ENCODE data around the gene GRID1. TPM values are rescaled to one million over a fixed set of nuclear protein-coding genes. Genes with fewer than 3 reads are reported as not detected.

The GRID1 gene
- total RNA-seq, 1 donor = not detected

DNA sequence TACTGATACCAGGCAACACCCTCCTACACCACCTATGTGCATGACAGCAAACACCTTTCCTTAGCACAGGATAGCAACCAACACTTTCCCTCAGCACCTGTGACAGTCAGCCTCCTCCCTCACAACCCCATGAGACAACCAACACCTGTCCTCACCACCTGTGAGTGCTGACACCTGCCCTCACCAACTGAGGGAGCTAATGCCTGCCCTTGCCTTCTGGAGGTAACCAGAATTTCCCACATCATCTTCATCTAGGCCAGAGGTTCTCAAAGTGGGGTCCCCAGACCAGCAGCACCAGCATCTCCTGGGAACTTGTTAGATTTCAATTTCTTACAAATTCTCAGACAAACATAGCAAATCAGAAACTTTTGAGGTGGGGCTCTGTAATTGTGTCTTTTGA is 112.5 kb downstream of the GRID1 start:
- no peak overlapping the region for H3K4me3 ChIP-seq (ENCODE audit: low read length)
- no peaks in the 10 kb centered on the region for H3K4me1 ChIP-seq (ENCODE audit: insufficient read depth, low read length)
- H3K9me3 ChIP-seq (ENCODE audit: low read depth, low read length) = no peaks in the 10 kb centered on the region
- H3K27me3 ChIP-seq (ENCODE audit: insufficient read depth, low read length) = no peaks in the 10 kb centered on the region

DNA sequence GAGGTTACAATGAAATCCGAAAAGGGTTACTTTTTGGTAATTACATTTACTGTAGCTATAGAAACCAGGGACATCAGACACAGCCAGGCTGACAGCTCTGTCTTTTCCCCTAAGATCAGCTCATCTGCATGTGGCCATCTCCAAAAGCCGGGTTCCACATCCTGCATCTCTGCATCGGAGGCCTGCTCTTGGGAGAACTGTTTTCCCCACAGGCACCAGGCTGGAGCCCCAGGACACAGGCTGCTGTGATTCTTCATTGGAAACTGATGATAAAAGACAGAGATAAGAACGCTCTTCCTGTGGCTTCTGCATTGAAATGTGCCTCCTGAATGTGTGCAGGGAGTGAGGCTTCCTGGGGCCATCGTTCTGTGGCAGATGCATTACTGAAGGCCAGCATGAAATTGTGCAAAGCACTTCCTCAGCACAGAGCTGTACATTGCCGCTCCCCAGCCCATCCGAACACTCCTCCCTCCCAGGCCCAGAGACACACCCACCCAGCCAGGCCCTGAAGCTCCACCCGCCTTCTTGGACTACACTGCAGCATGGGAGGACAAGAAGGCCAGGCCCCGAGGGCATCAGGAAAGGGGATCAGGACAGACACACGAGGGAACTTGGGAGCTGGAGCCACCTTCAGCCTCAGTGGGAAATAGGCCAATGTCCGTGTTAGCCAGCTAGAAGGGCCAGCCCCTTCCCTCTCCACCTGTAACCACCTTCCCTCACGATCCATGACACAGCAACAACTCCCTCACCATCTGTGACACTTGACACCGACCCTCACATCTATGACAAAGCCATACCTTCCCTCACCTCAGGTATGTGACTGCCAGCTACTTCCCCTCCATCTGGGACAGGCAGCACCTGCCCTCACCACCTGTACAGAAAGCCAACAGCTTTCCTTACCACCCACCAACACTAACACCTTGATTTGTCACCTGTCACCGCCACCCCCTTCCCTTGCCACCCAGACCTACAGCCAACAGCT is 113.2 kb downstream of the GRID1 start:
- Histone ChIP-seq H3K4me3 (ENCODE audit: low read length) (no peak overlapping the region), H3K27me3 (ENCODE audit: insufficient read depth, low read length) (no peaks in the 10 kb centered on the region), H3K4me1 (ENCODE audit: insufficient read depth, low read length) (no peaks in the 10 kb centered on the region), H3K9me3 (ENCODE audit: low read depth, low read length) (no peaks in the 10 kb centered on the region)

DNA sequence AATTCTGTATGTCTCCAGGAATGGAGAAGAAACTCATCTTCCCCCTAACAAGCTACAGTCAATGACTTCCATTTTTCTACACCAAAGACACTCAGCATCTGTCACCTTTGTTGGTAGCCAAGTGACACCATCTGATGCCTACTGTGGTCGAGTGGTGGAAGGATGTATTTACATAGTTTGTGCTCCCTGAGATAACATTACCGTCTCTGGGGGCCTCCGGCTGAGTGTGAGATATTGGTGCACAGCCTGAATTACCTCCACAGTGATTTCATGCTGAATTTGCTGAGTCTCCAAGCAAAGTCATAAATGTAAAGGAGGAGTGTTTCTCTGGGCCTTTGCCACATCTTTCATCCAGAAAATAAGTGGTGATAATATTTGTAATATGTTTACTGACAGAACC is 114.0 kb downstream of the GRID1 start:
- no peaks in the 10 kb centered on the region for H3K4me1 ChIP-seq (ENCODE audit: insufficient read depth, low read length)
- no peaks in the 10 kb centered on the region for H3K27me3 ChIP-seq (ENCODE audit: insufficient read depth, low read length)
- no peaks in the 10 kb centered on the region for H3K9me3 ChIP-seq (ENCODE audit: low read depth, low read length)
- no peak overlapping the region for H3K4me3 ChIP-seq (ENCODE audit: low read length)

DNA sequence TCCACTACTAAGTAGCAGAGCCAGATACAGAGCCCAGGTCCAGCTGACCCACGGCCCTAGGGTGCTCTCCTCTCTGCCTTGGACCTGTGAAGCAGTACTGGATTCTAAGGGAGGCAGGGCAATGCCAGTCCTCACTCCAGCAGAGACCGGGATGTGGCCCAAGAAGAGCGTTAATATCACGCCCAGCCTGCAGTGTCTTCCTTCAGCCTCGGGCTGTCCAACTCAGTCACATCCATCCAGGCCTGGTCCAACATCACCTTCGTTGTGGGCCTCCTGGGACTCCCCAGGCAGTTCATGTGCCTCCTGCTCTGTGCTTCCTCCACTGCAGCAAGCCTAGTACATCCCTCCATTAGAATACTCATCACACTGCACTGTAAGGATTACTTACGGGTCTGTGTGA is 114.5 kb downstream of the GRID1 start:
- Histone ChIP-seq H3K4me1 (ENCODE audit: insufficient read depth, low read length) (no peaks in the 10 kb centered on the region), H3K9me3 (ENCODE audit: low read depth, low read length) (no peaks in the 10 kb centered on the region), H3K27me3 (ENCODE audit: insufficient read depth, low read length) (no peaks in the 10 kb centered on the region), H3K4me3 (ENCODE audit: low read length) (no peak overlapping the region)

DNA sequence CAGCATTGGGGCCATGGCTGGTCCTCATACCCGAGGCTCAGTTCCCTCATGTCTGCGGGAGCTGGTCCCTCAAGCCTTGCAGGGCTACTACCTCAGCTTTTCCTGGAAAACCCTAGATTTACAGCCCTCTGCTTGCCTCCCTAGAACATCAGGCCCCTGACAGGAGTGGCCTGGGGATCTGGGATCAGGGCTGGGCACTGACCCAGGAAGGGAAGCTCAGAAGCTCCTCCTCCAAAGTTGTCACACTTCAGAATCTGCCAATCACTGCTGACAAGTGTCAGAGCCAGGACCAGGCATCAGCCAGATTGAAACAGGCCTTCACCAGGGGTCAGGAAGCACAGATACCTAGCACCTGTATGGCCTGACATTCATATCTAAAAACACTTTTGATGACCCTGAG is 115.2 kb downstream of the GRID1 start:
- no peak overlapping the region for H3K4me3 ChIP-seq (ENCODE audit: low read length)
- no peaks in the 10 kb centered on the region for H3K9me3 ChIP-seq (ENCODE audit: low read depth, low read length)

DNA sequence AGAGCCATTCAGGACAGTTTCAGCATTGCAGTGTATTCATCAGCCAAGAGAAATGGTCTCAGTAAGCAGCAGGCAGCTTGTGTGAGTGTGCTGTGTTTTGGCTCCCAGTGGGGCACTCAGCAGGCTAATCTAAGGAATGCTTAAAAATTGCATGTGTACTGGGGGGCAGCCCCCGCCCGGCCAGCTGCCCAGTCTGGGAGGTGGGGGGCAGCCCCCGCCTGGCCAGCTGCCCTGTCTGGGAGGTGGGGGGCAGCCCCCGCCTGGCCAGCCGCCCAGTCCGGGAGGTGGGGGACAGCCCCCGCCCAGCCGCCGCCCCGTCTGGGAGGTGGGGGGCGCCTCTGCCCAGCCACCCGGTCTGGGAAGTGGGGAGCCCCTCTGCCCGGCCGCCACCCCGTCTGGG is 116.2 kb downstream of the GRID1 start:
- no peaks in the 10 kb centered on the region for H3K4me1 ChIP-seq (ENCODE audit: insufficient read depth, low read length)
- no peaks in the 10 kb centered on the region for H3K27me3 ChIP-seq (ENCODE audit: insufficient read depth, low read length)
- no peak overlapping the region for H3K4me3 ChIP-seq (ENCODE audit: low read length)
- no peaks in the 10 kb centered on the region for H3K9me3 ChIP-seq (ENCODE audit: low read depth, low read length)

More for the DNA sequence above, 115.2 kb downstream of the GRID1 start:
- H3K4me1 ChIP-seq (ENCODE audit: insufficient read depth, low read length) = no peaks in the 10 kb centered on the region
- no peaks in the 10 kb centered on the region for H3K27me3 ChIP-seq (ENCODE audit: insufficient read depth, low read length)

DNA sequence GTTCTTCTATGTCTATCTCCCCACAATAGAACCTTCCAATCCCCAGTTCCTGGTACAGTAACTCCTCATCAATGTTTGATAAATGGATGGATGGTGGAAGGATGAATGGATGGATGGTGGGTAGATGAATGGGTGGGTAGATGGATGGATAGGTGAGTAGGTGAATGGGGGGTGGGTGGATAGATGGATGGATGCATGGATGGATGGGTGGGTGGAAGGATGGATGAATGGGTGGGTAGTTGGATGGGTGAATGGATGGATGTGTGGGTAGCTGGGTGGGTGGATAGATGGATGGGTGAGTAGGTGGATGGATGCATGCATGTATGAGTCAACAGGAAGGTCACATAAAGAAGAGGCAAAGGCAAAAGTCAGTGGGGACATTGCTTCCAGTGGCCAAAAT is 116.8 kb downstream of the GRID1 start:
- Histone ChIP-seq H3K4me3 (ENCODE audit: low read length) (no peak overlapping the region), H3K9me3 (ENCODE audit: low read depth, low read length) (no peaks in the 10 kb centered on the region), H3K4me1 (ENCODE audit: insufficient read depth, low read length) (no peaks in the 10 kb centered on the region), H3K27me3 (ENCODE audit: insufficient read depth, low read length) (no peaks in the 10 kb centered on the region)

DNA sequence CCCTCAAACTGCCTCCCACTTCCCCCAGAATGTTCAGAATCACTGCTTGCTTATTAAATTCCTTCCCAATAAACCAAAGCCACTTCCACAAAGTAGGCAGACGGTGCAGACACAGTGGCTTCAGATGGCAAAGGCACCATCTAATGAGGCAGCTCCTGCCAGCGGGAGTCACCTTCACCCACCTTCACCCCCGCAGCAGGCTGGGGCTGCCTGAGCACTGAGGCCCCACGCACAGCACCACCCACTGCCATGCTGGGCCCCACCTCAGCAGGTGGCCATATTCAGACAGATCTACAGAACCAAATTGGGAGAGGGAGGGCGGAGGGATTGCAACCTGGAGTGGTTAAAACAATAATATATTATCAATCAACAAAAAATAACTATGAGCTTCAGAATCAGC is 118.5 kb downstream of the GRID1 start:
- Histone ChIP-seq H3K4me3 (ENCODE audit: low read length) (no peak overlapping the region), H3K27me3 (ENCODE audit: insufficient read depth, low read length) (no peaks in the 10 kb centered on the region), H3K9me3 (ENCODE audit: low read depth, low read length) (no peaks in the 10 kb centered on the region), H3K4me1 (ENCODE audit: insufficient read depth, low read length) (no peaks in the 10 kb centered on the region)

DNA sequence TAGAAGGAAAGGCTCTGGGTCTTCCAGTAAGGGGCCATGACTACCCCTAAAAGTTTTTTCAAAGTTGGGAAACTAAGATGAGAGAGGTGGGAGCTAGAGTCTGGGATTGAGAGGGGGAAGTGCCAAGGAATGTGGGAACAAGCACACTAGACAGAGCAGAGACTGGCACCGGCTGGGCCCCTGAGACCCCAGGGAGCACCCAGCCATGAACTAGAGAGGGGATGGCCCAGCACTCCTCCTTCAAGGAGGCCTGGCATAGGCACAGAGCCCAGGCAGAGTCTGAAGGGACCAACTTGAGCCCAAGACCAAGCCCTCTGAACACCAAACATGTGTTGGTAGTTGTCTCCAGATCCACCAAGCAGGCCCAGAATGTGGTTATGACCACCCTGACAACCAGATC is 119.0 kb downstream of the GRID1 start:
- H3K27me3 ChIP-seq (ENCODE audit: insufficient read depth, low read length) = no peaks in the 10 kb centered on the region
- no peaks in the 10 kb centered on the region for H3K4me1 ChIP-seq (ENCODE audit: insufficient read depth, low read length)
- H3K4me3 ChIP-seq (ENCODE audit: low read length) = no peak overlapping the region
- no peaks in the 10 kb centered on the region for H3K9me3 ChIP-seq (ENCODE audit: low read depth, low read length)

DNA sequence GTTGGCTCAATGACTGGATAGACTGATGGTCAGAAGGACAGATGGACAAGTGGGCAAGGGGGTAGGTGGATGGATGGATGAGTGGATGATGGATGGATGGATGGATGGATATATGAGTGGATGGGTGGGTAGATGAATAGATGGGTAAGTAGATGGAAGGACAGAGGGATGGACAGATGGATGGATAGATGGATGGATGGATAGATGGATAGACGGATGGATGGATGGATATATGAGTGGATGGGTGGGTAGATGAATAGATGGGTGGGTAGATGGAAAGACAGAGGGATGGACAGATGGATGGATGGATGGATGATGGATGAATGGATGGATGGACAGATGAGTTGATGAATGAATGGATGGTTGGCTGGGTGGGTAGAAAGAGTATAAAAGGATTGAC is 119.5 kb downstream of the GRID1 start:
- H3K4me3 ChIP-seq (ENCODE audit: low read length) = no peak overlapping the region
- no peaks in the 10 kb centered on the region for H3K27me3 ChIP-seq (ENCODE audit: insufficient read depth, low read length)
- no peaks in the 10 kb centered on the region for H3K9me3 ChIP-seq (ENCODE audit: low read depth, low read length)
- no peaks in the 10 kb centered on the region for H3K4me1 ChIP-seq (ENCODE audit: insufficient read depth, low read length)

DNA sequence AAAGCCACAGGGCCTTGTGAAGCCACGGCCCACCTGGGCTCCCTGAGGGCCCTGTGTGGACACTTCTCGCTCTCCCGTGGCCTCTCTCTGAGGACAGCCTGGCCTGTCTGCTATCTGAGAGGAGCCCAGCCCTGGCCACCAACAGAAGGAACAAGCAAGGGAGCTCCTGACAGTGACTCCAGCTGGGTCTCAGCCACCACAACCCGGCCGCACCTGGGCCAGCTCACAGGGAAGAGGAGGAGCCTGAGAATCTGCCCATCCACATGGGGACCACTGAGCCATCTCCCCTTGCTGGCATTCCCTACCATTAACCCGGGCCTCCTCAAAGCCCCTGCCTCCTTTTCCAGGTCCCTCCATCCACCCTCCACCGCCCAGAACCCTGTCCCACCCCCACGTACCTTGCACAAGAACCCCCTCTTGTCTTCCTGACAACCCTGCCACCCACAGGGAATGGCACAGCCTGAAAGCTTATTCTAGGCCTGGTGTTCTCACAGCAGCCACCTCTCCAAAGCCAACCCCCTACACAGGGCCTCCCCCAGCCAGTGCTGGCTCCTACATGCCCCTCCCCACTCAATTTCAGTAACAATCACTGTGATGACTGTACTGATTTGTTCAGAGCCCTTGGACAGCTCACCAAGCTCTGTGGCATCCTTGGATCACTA is 120.2 kb downstream of the GRID1 start:
- H3K4me3 ChIP-seq (ENCODE audit: low read length) = no peak overlapping the region
- H3K9me3 ChIP-seq (ENCODE audit: low read depth, low read length) = no peaks in the 10 kb centered on the region
- no peaks in the 10 kb centered on the region for H3K4me1 ChIP-seq (ENCODE audit: insufficient read depth, low read length)
- no peaks in the 10 kb centered on the region for H3K27me3 ChIP-seq (ENCODE audit: insufficient read depth, low read length)

DNA sequence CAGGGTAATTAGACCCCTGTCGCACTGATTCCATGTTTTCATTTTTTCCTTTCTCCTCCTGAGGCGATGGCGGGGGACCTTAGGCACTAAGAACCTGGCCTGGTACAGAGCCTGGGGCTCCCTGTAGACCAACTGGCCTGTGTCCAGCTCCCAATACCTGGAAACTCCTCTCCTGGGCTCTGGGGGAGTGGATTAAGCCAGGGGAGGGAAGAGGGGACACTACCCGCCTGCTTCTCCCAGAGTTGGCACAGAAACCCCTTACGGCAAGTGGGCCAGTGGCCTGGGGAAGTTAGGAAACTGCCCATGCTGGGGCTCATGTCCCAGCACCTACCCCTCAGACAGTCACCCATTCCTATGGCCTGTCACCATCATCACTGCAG is 121.6 kb downstream of the GRID1 start:
- no peak overlapping the region for H3K4me3 ChIP-seq (ENCODE audit: low read length)
- no peaks in the 10 kb centered on the region for H3K4me1 ChIP-seq (ENCODE audit: insufficient read depth, low read length)
- H3K27me3 ChIP-seq (ENCODE audit: insufficient read depth, low read length) = no peaks in the 10 kb centered on the region
- no peaks in the 10 kb centered on the region for H3K9me3 ChIP-seq (ENCODE audit: low read depth, low read length)

DNA sequence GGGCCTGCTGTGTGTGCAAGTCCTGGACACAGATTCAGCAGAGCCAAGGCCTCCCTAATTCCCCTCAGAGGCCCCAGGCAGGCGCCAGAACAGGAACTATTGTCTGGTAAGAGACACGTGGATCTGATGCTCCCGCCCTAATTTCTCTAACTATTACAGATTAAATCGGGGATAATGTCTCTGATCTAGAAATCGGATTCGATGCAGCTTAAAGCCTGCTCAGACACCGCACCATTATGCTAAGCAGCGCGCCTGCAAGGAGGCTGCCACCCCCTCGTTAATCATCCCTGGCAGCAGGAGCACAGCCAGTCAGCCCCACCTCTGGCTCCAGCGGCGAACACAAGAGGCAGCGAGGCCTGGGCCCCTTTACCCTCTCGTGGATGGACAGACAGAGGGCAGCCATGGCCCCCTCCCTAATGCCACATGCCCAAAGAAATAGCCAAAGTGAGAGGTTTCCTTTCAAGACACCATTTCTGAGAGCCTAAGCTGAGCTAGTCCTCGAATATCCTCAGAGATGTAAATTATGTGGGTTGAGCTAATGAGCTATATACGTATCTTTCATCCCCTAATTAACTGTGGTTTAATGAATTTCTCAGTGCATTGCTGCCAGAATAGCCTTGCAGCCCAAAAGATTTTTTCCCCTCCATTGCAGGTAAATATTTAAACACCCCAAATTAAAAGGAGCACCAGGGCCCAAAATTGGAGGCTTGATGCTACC is 122.1 kb downstream of the GRID1 start:
- Histone ChIP-seq H3K4me1 (ENCODE audit: insufficient read depth, low read length) (no peaks in the 10 kb centered on the region), H3K4me3 (ENCODE audit: low read length) (no peak overlapping the region), H3K9me3 (ENCODE audit: low read depth, low read length) (no peaks in the 10 kb centered on the region), H3K27me3 (ENCODE audit: insufficient read depth, low read length) (no peaks in the 10 kb centered on the region)

DNA sequence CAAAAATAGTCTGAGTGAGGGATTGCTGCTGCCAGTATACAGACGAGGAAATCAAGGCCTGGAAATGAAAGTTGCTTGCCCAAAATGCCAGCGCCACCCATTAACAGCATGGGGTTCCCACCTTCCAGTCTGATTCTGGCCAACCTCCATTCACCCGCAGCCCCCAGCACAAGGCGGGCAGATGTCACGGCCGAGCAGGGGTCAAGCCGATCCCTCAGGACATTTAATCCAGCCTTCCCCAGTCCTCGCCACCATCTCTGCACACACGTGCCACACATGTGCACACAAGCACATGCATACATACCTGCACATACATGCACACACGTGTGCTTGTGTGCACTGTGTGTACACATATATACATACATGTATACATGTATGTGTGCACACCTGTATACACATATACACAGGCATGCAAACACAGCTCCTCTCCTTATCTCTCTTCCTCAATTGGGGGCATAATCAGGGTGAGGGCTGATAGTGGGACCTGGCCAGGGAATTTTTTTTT is 122.9 kb downstream of the GRID1 start:
- Histone ChIP-seq H3K4me3 (ENCODE audit: low read length) (no peak overlapping the region), H3K4me1 (ENCODE audit: insufficient read depth, low read length) (no peaks in the 10 kb centered on the region), H3K9me3 (ENCODE audit: low read depth, low read length) (no peaks in the 10 kb centered on the region), H3K27me3 (ENCODE audit: insufficient read depth, low read length) (no peaks in the 10 kb centered on the region)

DNA sequence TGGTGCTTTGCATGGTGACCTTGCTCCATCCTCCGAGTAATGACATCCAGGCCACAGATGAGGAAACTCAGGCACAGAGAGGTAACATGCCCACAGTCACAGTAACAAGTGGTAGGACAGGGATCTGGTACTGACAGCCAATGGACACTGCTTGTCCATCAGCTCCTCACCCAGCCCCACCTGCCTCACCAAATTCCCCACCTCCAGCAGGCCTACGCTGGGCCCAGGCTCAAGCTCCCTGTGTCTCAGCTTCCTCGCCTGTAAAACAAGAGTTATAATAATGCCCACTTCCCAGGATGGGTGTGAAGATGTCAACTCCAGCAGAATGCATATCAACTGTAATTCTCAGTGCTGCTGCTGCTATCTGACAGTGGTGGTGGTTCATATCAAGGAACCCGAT is 123.8 kb downstream of the GRID1 start:
- Histone ChIP-seq H3K4me3 (ENCODE audit: low read length) (no peak overlapping the region), H3K27me3 (ENCODE audit: insufficient read depth, low read length) (no peaks in the 10 kb centered on the region), H3K9me3 (ENCODE audit: low read depth, low read length) (no peaks in the 10 kb centered on the region), H3K4me1 (ENCODE audit: insufficient read depth, low read length) (no peaks in the 10 kb centered on the region)
